ENCODE data around the gene BEND3. TPM values are rescaled to one million over a fixed set of nuclear protein-coding genes. Genes with fewer than 3 reads are reported as not detected.
"Not testable (repeated sequence)": the region's sequence is repeated elsewhere in the genome, so short reads cannot be mapped to it uniquely, and the experiment has no call there.

Gene BEND3
- 1.3 TPM for polyA plus RNA-seq (2013, experiment 1 of 2)
- 1.4 TPM for polyA plus RNA-seq (2013, experiment 2 of 2)

DNA sequence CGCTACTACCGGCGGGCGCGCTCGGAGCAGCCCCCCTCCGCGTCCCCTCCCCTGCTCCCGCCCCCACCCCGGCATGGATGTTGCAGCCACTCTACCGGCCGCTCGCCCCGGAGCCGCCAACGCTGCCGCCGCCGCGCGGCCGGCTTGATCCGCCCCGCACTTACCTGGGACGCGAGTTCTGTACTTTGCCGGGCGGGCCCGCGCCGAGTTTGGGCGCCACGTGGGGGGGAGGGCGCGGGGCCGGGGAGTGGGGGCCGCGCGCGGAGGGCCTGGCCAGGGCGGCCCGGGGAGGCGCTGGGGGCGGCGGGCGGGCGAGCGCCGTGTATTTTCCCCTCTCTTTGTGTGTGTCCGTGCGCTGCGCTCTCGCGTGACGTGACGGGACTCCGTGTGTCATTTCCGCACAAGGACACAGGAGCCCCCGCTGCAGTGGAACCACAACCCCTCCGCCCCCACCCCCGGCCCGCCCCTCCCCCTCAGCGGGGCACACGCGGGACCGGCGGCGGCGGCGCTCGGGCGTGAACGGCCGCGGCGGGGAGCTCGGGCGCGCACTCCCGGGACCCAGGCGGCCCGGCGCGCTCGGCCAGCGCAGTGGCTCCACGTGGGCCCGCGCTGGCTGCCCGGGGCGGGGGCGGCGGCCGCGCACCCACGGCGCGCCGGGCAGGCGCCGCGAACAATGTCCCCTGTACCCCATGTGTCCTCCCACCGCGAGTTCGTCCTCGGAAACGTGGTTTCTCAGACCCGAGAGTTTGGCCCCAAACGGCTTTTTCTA lies at the start of gene BEND3:
Gene BEND3, minus strand, starts transcription at position 590 of the 769 bp plus-strand sequence. CDS start 16,230 bp downstream, outside the sequence.
- peaks cover 8% of the 10 kb centered on the region for H3K79me1 ChIP-seq (replicated peaks; ENCODE audit: low read length, poor library complexity, severe bottlenecking)
- H3K23ac ChIP-seq (ENCODE audit: low read length in 2 of 2) = no peak within 1 kb of the TSS
- peak within 1 kb of the TSS in 1 of 2 experiments; percentile 49 for H3K4ac ChIP-seq (ENCODE audit: low read depth in 1 of 2, low read length in 2 of 2)
- peak within 1 kb of the TSS in 1 of 2 experiments; percentile 15 for H3K14ac ChIP-seq (ENCODE audit: low read length in 2 of 2)
- H2BK5ac ChIP-seq (ENCODE audit: low read depth, low read length, poor library complexity, severe bottlenecking) = no peak within 1 kb of the TSS
- peak within 1 kb of the TSS; percentile 99 for H3K4me2 ChIP-seq (ENCODE audit: low read length, poor library complexity, severe bottlenecking)
- no peak within 1 kb of the TSS for H4K91ac ChIP-seq (ENCODE audit: low read length)
- peak within 1 kb of the TSS; percentile 54 for H4K8ac ChIP-seq (ENCODE audit: low read length)
- WGBS = 0% methylated on average over 56 of the region's 109 CpGs
- peak within 1 kb of the TSS in 1 of 2 experiments; percentile 18 for H2BK12ac ChIP-seq (ENCODE audit: low read length in 2 of 2)
- no peaks in the 10 kb centered on the region for H3K36me3 ChIP-seq (ENCODE audit: control insufficient read depth in 1 of 2, insufficient read depth in 2 of 2, low read depth in 1 of 2, low read length in 2 of 2)
- H3K4me1 ChIP-seq (ENCODE audit: control insufficient read depth, insufficient read depth, low read depth, low read length) = peaks cover 6% of the 10 kb centered on the region
- H3K4me3 ChIP-seq (ENCODE audit: insufficient read depth in 1 of 2, low read depth in 1 of 2, low read length in 2 of 2) = peak within 1 kb of the TSS; percentile 78 to 80
- H2AK5ac ChIP-seq (ENCODE audit: low read length, severe bottlenecking) = no peak within 1 kb of the TSS
- H3K9me3 ChIP-seq (ENCODE audit: control insufficient read depth, low read length) = no peaks in the 10 kb centered on the region
- H2AFZ ChIP-seq (ENCODE audit: low read depth, low read length) = peak within 1 kb of the TSS; percentile 76
- no peak within 1 kb of the TSS for H2BK15ac ChIP-seq (ENCODE audit: low read depth, poor library complexity, severe bottlenecking)
- peak within 1 kb of the TSS; percentile 50 for H3K27ac ChIP-seq (ENCODE audit: low read length, poor library complexity, severe bottlenecking)
- H3K27me3 ChIP-seq (ENCODE audit: control insufficient read depth in 1 of 2, insufficient read depth in 1 of 2, low read length in 2 of 2) = peaks cover 4 to 16% of the 10 kb centered on the region in 2 experiments
- peak within 1 kb of the TSS; percentile 66 to 70 for H3K18ac ChIP-seq (ENCODE audit: low read depth in 1 of 2, low read length in 2 of 2)
- H2BK120ac ChIP-seq (ENCODE audit: low read depth, low read length) = peak within 1 kb of the TSS; percentile 79
- DNase-seq = peak; percentile 12
- peak within 1 kb of the TSS; percentile 72 for H3K9ac ChIP-seq (ENCODE audit: low read length)

DNA sequence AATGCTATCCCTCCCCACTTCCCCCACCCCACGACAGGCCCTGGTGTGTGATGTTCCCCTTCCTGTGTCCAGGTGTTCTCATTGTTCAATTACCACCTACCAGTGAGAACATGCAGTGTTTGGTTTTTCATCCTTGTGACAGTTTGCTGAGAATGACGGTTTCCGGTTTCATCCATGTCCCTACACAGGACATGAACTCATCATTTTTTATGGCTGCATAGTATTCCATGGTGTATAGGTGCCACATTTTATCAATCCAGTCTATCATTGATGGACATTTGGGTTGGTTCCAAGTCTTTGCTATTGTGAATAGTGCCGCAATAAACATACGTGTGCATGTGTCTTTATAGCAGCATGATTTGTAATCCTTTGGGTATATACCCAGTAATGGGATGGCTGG lies 49.0 kb upstream of the BEND3 start:
- WGBS = 100% methylated on average over 1 of the region's 5 CpGs
- not testable (repeated sequence) for H3K9me3 ChIP-seq (ENCODE audit: control insufficient read depth, low read length); H2BK12ac ChIP-seq (ENCODE audit: low read length in 2 of 2); H2AK5ac ChIP-seq (ENCODE audit: low read length, severe bottlenecking); H2BK120ac ChIP-seq (ENCODE audit: low read depth, low read length); H3K23ac ChIP-seq (ENCODE audit: low read length in 2 of 2); DNase-seq; H3K4me2 ChIP-seq (ENCODE audit: low read length, poor library complexity, severe bottlenecking); H2BK15ac ChIP-seq (ENCODE audit: low read depth, poor library complexity, severe bottlenecking); H3K27me3 ChIP-seq (ENCODE audit: control insufficient read depth in 1 of 2, insufficient read depth in 1 of 2, low read length in 2 of 2); H3K4ac ChIP-seq (ENCODE audit: low read depth in 1 of 2, low read length in 2 of 2); H3K4me3 ChIP-seq (ENCODE audit: insufficient read depth in 1 of 2, low read depth in 1 of 2, low read length in 2 of 2); H3K14ac ChIP-seq (ENCODE audit: low read length in 2 of 2); H4K91ac ChIP-seq (ENCODE audit: low read length); H2BK5ac ChIP-seq (ENCODE audit: low read depth, low read length, poor library complexity, severe bottlenecking); H3K79me1 ChIP-seq (replicated peaks; ENCODE audit: low read length, poor library complexity, severe bottlenecking); H3K27ac ChIP-seq (ENCODE audit: low read length, poor library complexity, severe bottlenecking); H3K18ac ChIP-seq (ENCODE audit: low read depth in 1 of 2, low read length in 2 of 2); H3K36me3 ChIP-seq (ENCODE audit: control insufficient read depth in 1 of 2, insufficient read depth in 2 of 2, low read depth in 1 of 2, low read length in 2 of 2); H3K4me1 ChIP-seq (ENCODE audit: control insufficient read depth, insufficient read depth, low read depth, low read length); H4K8ac ChIP-seq (ENCODE audit: low read length); H3K9ac ChIP-seq (ENCODE audit: low read length); H2AFZ ChIP-seq (ENCODE audit: low read depth, low read length)

DNA sequence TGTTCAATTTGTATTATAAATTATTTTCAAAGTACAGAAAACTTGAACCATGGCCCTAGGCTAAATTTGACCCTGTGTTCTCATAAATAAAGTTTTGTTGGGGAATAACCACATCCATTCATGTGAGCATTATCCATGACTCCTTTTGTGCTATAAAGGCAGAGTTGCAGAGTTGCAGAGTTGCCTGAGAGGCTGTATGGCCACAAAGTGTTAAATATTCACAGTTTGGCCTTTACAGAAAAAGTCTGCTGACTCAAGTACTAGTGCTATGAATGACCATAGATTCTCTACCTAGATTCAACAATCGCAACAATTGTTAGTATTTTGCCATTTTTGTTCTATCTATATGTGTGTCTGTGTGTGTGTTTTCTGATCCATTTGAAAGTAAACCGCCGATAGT lies 46.2 kb upstream of the BEND3 start:
- Histone ChIP-seq H2BK15ac (ENCODE audit: low read depth, poor library complexity, severe bottlenecking) (no peak overlapping the region), H3K4ac (ENCODE audit: low read depth in 1 of 2, low read length in 2 of 2) (no peak overlapping the region), H3K23ac (ENCODE audit: low read length in 2 of 2) (no peak overlapping the region), H2AFZ (ENCODE audit: low read depth, low read length) (no peak overlapping the region), H2BK12ac (ENCODE audit: low read length in 2 of 2) (no peak overlapping the region), H3K27me3 (ENCODE audit: control insufficient read depth in 1 of 2, insufficient read depth in 1 of 2, low read length in 2 of 2) (no peaks in the 10 kb centered on the region), H2AK5ac (ENCODE audit: low read length, severe bottlenecking) (no peak overlapping the region), H2BK120ac (ENCODE audit: low read depth, low read length) (no peak overlapping the region), H4K8ac (ENCODE audit: low read length) (no peak overlapping the region), H3K4me3 (ENCODE audit: insufficient read depth in 1 of 2, low read depth in 1 of 2, low read length in 2 of 2) (no peak overlapping the region), H3K4me1 (ENCODE audit: control insufficient read depth, insufficient read depth, low read depth, low read length) (no peaks in the 10 kb centered on the region), H3K4me2 (ENCODE audit: low read length, poor library complexity, severe bottlenecking) (no peak overlapping the region), H2BK5ac (ENCODE audit: low read depth, low read length, poor library complexity, severe bottlenecking) (no peak overlapping the region), H3K27ac (ENCODE audit: low read length, poor library complexity, severe bottlenecking) (no peak overlapping the region), H3K18ac (ENCODE audit: low read depth in 1 of 2, low read length in 2 of 2) (no peak overlapping the region), H3K9me3 (ENCODE audit: control insufficient read depth, low read length) (no peaks in the 10 kb centered on the region), H3K79me1 (replicated peaks; ENCODE audit: low read length, poor library complexity, severe bottlenecking) (no peaks in the 10 kb centered on the region), H4K91ac (ENCODE audit: low read length) (no peak overlapping the region), H3K14ac (ENCODE audit: low read length in 2 of 2) (no peak overlapping the region), H3K36me3 (ENCODE audit: control insufficient read depth in 1 of 2, insufficient read depth in 2 of 2, low read depth in 1 of 2, low read length in 2 of 2) (no peaks in the 10 kb centered on the region), H3K9ac (ENCODE audit: low read length) (no peak overlapping the region)
- WGBS = 99% methylated on average over 2 of the region's 3 CpGs
- no peak for DNase-seq

DNA sequence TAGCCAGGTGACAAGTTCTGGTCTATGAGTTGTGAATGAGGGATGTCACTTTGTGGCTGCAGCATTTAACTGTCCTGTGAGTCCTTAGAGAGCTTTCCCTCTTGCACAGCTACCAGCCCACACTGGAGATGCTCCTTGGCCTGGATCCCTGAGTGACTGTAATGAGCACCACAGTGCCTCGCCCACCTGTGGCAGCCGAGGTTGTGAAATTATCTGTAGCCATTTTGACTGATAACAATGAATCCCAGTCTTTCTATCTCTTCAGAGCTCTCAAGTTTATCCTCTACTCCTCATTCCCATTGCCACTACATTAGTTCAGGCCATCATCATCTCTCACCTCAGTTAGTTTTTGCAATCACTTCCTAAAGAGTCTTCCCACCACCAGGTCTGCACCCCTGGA lies 41.3 kb upstream of the BEND3 start:
- Histone ChIP-seq H4K91ac (ENCODE audit: low read length) (no peak overlapping the region), H3K9me3 (ENCODE audit: control insufficient read depth, low read length) (no peaks in the 10 kb centered on the region), H3K14ac (ENCODE audit: low read length in 2 of 2) (no peak overlapping the region), H3K4me1 (ENCODE audit: control insufficient read depth, insufficient read depth, low read depth, low read length) (peaks cover 8% of the 10 kb centered on the region), H3K27me3 (ENCODE audit: control insufficient read depth in 1 of 2, insufficient read depth in 1 of 2, low read length in 2 of 2) (no peaks in the 10 kb centered on the region), H2BK15ac (ENCODE audit: low read depth, poor library complexity, severe bottlenecking) (no peak overlapping the region), H3K36me3 (ENCODE audit: control insufficient read depth in 1 of 2, insufficient read depth in 2 of 2, low read depth in 1 of 2, low read length in 2 of 2) (peaks cover 0 to 6% of the 10 kb centered on the region in 2 experiments), H3K27ac (ENCODE audit: low read length, poor library complexity, severe bottlenecking) (no peak overlapping the region), H2AFZ (ENCODE audit: low read depth, low read length) (no peak overlapping the region), H3K4me3 (ENCODE audit: insufficient read depth in 1 of 2, low read depth in 1 of 2, low read length in 2 of 2) (no peak overlapping the region), H2BK5ac (ENCODE audit: low read depth, low read length, poor library complexity, severe bottlenecking) (no peak overlapping the region), H2BK120ac (ENCODE audit: low read depth, low read length) (no peak overlapping the region), H3K9ac (ENCODE audit: low read length) (no peak overlapping the region), H3K4me2 (ENCODE audit: low read length, poor library complexity, severe bottlenecking) (no peak overlapping the region), H4K8ac (ENCODE audit: low read length) (no peak overlapping the region), H3K18ac (ENCODE audit: low read depth in 1 of 2, low read length in 2 of 2) (no peak overlapping the region), H3K4ac (ENCODE audit: low read depth in 1 of 2, low read length in 2 of 2) (no peak overlapping the region), H3K23ac (ENCODE audit: low read length in 2 of 2) (no peak overlapping the region), H3K79me1 (replicated peaks; ENCODE audit: low read length, poor library complexity, severe bottlenecking) (no peaks in the 10 kb centered on the region), H2AK5ac (ENCODE audit: low read length, severe bottlenecking) (no peak overlapping the region), H2BK12ac (ENCODE audit: low read length in 2 of 2) (no peak overlapping the region)
- DNase-seq = no peak
- WGBS = 97% methylated on average over 2 of the region's 2 CpGs
